Small intestine (tissue), 7 donors: ENCODE results near the gene ECT2. TPM values are rescaled to one million over a fixed set of nuclear protein-coding genes. Genes with fewer than 3 reads are reported as not detected.

ENCODE experiments used
- DNase-seq, 2 donors: peaks; one replicate each; pipeline versions ENCODE4 v3.0.0 to v3.0.0-alpha.2; 2013
- FAIRE-seq: peaks from 2 replicates; lab custom pipeline; 2012; peaks lifted over from hg19 to GRCh38; lab: Jason Lieb, UNC
- H3K27ac ChIP-seq, 3 donors: one replicate each; pipeline ENCODE4 v1.5.1; 2013; ENCODE audit warnings: low read length in 2 of 3, mild to moderate bottlenecking in 2 of 3, control low read depth in 1 of 3, inconsistent platforms in 1 of 3, low read depth in 1 of 3, moderate library complexity in 1 of 3
- H3K27me3 ChIP-seq, 3 donors: one replicate each; pipeline ENCODE4 v1.6.1; 2013; ENCODE audit warnings: low read length in 3 of 3, inconsistent platforms in 1 of 3; ENCODE audit not compliant: control insufficient read depth in 3 of 3, insufficient read depth in 3 of 3
- H3K36me3 ChIP-seq, 3 donors: one replicate each; pipeline ENCODE4 v1.6.1; 2013; ENCODE audit warnings: low read length in 3 of 3, inconsistent platforms in 1 of 3, low read depth in 1 of 3, mild to moderate bottlenecking in 1 of 3, moderate library complexity in 1 of 3; ENCODE audit not compliant: control insufficient read depth in 3 of 3, insufficient read depth in 2 of 3
- H3K4me1 ChIP-seq, 3 donors: one replicate each; pipeline ENCODE4 v1.6.1; 2013; ENCODE audit warnings: low read length in 2 of 3, inconsistent platforms in 1 of 3, low read depth in 1 of 3, mild to moderate bottlenecking in 1 of 3, moderate library complexity in 1 of 3; ENCODE audit not compliant: control insufficient read depth in 3 of 3, insufficient read depth in 2 of 3
- H3K4me3 ChIP-seq, 3 donors: one replicate each; pipeline ENCODE4 v1.5.1; 2013; ENCODE audit warnings: low read length in 3 of 3, control low read depth in 1 of 3, inconsistent platforms in 1 of 3, low read depth in 1 of 3, mild to moderate bottlenecking in 1 of 3, moderate library complexity in 1 of 3
- H3K9me3 ChIP-seq, 2 donors: one replicate each; pipeline ENCODE4 v1.6.1; 2013; ENCODE audit warnings: low read depth in 1 of 2, low read length in 1 of 2; ENCODE audit not compliant: control insufficient read depth in 2 of 2, insufficient read depth in 1 of 2
- WGBS, 3 donors: extraction: QIAGEN DNeasy Blood & Tissue Kit; methylation state at CpG; one replicate each; pipeline ENCODE4 v1.1.7; 2013; 5-methylcytosine and 5-hydroxymethylcytosine counted together
- polyA plus RNA-seq, 4 donors: library from polyadenylated mRNA; stranded (reverse) in 3 of 4; unstranded in 1 of 4; fragments of 200-250 nt in 3 of 4; fragments of 120-200 nt in 1 of 4; gene quantifications; one replicate each; pipeline versions ENCODE4 v1.2.1 to v1.2.3, GENCODE V29; 2013
- donor health status: healthy with polysubstance abuse.
- donor health status: control.
- donor health status: control.
- donor health status: Bipolar disorder and iron deficiency.
- donor health status: healthy.

Gene ECT2
- polyA plus RNA-seq, 4 donors: 3.0 to 16.8 (median 9.8) TPM

GRCh38 chr3:172776049-172776717, 25.7 kb downstream of the ECT2 start:
- no peak for DNase-seq
- H3K27me3 ChIP-seq: no peaks in the 10 kb centered on the region
- no peak overlapping the region for H3K4me3 ChIP-seq
- H3K27ac ChIP-seq: no peak overlapping the region
- no peak for FAIRE-seq
- no peaks in the 10 kb centered on the region for H3K9me3 ChIP-seq
- H3K4me1 ChIP-seq: no peaks in the 10 kb centered on the region
- H3K36me3 ChIP-seq: peaks cover 3 to 16% (median 4%) of the 10 kb centered on the region in 3 donors
- WGBS, 3 donors: 95 to 97% (median 96%) methylated on average over 5 of the region's 5 CpGs

DNA sequence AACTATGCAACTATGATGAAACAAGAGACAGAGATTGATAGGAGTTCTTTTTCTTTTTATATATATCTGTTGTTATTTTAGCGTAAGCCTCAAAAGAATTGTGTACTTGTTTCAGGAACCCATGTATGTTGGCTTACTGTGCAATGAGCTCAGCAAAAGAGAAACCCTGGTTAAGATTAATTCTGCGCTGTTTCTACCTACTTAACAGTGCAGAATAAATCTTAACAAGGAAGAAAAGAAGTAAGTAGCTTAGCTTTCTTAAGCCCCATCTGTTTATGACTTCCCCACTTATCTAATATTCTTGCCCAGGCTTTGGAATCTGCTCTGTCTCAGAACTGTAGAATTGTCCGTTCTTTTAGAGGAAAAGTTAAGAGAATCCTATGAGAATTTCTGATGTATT, 27.4 kb downstream of the ECT2 start:
- DNase-seq: no peak
- Histone ChIP-seq H3K4me3 (no peak overlapping the region), H3K36me3 (peaks cover 3 to 16% (median 3%) of the 10 kb centered on the region in 3 donors), H3K27me3 (no peaks in the 10 kb centered on the region), H3K27ac (no peak overlapping the region), H3K9me3 (no peaks in the 10 kb centered on the region), H3K4me1 (no peaks in the 10 kb centered on the region)
- no peak for FAIRE-seq
- WGBS, 3 donors: 89 to 96% (median 92%) methylated on average over 3 of the region's 3 CpGs

DNA sequence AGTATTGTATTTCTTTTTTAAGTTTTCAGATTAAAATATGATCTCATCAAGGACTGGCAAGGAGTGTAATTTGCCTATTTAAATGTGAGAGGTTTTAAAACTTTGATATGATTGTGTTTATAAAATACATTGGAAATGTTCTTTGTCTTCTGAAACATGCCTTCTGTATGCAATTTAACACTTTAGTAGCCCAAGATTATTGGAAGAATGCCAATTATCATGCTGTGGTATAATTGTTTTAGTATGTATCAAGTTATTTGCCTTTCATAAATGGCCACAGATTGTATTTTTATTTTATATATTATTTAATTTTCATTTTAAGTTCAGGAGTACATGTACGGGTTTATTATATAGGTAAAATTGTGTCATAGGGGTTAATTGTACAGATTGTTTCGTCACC, 31.7 kb downstream of the ECT2 start:
- Histone ChIP-seq H3K36me3 (peaks cover 0 to 7% (median under 1%) of the 10 kb centered on the region in 3 donors), H3K9me3 (no peaks in the 10 kb centered on the region), H3K27me3 (no peaks in the 10 kb centered on the region), H3K4me3 (no peak overlapping the region), H3K27ac (no peak overlapping the region), H3K4me1 (no peaks in the 10 kb centered on the region)
- no peak for DNase-seq
- 98 to 100% (median 98%) methylated on average over 2 of the region's 2 CpGs for WGBS, 3 donors
- FAIRE-seq: no peak

GRCh38 chr3:172786036-172786435, 35.5 kb downstream of the ECT2 start:
- no peak for FAIRE-seq
- H3K4me3 ChIP-seq: no peak overlapping the region
- 90 to 100% (median 97%) methylated on average over 1 of the region's 1 CpG for WGBS, 3 donors
- no peaks in the 10 kb centered on the region for H3K4me1 ChIP-seq
- no peak overlapping the region for H3K27ac ChIP-seq
- H3K36me3 ChIP-seq: peaks cover 0 to 10% (median 1%) of the 10 kb centered on the region in 3 donors
- H3K27me3 ChIP-seq: no peaks in the 10 kb centered on the region
- H3K9me3 ChIP-seq: no peaks in the 10 kb centered on the region
- DNase-seq: no peak

DNA sequence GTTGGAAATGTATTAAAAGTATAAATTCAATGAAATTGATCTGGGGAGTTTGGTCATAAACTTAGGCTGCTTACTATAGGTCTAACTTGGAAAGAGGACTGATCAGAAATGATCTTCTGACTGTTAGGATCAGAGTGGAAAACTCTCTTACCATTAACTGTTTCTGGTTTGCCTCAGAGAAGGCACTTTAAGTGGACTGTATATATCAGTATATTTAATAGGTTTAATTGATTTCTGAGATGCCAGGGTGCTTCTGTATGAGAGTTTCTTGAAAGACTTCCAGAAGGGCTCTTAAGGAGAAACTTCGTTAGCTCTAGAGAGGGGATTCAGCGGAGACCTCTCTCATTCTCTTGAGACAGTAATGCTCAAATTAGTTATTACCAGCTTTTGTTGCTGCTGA, 36.5 kb downstream of the ECT2 start:
- Histone ChIP-seq H3K9me3 (no peaks in the 10 kb centered on the region), H3K4me3 (no peak overlapping the region), H3K36me3 (peaks cover 0 to 10% (median 1%) of the 10 kb centered on the region in 3 donors), H3K27me3 (no peaks in the 10 kb centered on the region), H3K27ac (no peak overlapping the region), H3K4me1 (no peaks in the 10 kb centered on the region)
- FAIRE-seq: no peak
- DNase-seq: no peak
- 95 to 100% (median 98%) methylated on average over 2 of the region's 2 CpGs for WGBS, 3 donors

DNA sequence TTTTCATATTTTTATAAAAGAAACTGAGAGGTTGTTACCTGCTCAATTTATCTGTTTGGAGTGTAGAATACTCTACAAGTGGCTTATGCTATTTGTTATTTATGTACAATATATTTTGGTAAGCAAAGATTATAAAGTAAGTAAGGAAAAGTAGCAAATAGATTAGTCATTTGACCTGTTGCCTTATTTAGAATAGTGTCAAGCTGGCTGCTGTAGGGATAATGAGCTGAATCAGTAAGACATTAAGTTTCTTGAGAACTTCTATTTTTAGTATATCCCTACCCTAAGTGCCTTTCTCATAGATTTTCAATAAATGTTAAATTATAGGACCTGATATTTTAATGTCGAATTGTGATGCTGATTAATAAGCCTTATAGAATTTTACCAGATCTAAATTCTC, 37.2 kb downstream of the ECT2 start:
- FAIRE-seq (no peak), DNase-seq (no peak)
- H3K27ac ChIP-seq: no peak overlapping the region
- H3K4me3 ChIP-seq: no peak overlapping the region
- peaks cover 0 to 12% (median 1%) of the 10 kb centered on the region in 3 donors for H3K36me3 ChIP-seq
- no peaks in the 10 kb centered on the region for H3K4me1 ChIP-seq
- WGBS, 3 donors: 92 to 97% (median 96%) methylated on average over 1 of the region's 1 CpG
- no peaks in the 10 kb centered on the region for H3K9me3 ChIP-seq
- no peaks in the 10 kb centered on the region for H3K27me3 ChIP-seq

DNA sequence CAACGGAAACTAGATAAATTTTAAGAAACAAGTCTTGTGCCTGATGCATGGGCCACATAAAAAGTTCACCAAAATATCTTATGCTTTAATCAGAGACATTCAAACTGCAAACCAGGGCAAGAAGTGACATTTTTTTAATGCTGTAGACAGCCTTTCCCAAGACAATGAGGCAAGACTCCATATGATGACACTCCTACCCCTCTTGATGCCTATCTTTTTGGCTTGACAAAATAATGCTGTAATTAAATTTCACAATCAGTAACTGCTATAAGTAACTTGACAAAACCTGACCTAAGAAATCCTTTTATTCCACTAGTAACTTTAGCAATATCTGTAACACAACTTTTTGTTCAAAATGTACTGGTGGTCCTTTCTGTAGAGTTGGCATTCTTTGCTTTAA, 48.7 kb downstream of the ECT2 start:
- H3K27me3 ChIP-seq: no peaks in the 10 kb centered on the region
- WGBS, 3 donors: 94 to 99% (median 97%) methylated on average over 1 of the region's 1 CpG
- H3K27ac ChIP-seq: no peak overlapping the region
- DNase-seq: no peak
- peaks cover 0 to 8% (median 2%) of the 10 kb centered on the region in 3 donors for H3K36me3 ChIP-seq
- H3K4me1 ChIP-seq: no peaks in the 10 kb centered on the region
- no peak for FAIRE-seq
- no peaks in the 10 kb centered on the region for H3K9me3 ChIP-seq
- no peak overlapping the region for H3K4me3 ChIP-seq

DNA sequence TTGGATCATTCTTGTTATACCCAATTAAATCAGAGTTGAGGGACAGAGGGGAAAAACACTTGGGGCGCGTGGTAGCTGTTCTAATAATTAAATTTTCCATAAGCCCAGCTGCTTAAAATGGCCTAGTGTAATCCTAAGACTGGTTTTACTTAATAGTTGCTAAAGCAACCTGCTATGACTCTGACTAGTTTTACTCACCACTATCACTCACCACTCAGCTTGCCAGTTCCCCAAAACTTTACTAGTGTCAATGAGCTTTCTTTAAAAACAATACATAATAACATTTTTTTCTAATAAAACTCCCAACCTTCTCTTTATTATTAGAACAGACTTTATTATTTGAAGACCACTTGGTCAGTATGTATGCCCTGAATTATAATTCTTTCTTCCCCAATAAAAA, 49.6 kb downstream of the ECT2 start:
- H3K9me3 ChIP-seq: no peaks in the 10 kb centered on the region
- H3K36me3 ChIP-seq: peaks cover 0 to 6% (median 2%) of the 10 kb centered on the region in 3 donors
- H3K4me1 ChIP-seq: no peaks in the 10 kb centered on the region
- WGBS, 3 donors: 95 to 100% (median 95%) methylated on average over 2 of the region's 2 CpGs
- H3K27ac ChIP-seq: no peak overlapping the region
- no peaks in the 10 kb centered on the region for H3K27me3 ChIP-seq
- FAIRE-seq: no peak
- H3K4me3 ChIP-seq: no peak overlapping the region
- DNase-seq: no peak

DNA sequence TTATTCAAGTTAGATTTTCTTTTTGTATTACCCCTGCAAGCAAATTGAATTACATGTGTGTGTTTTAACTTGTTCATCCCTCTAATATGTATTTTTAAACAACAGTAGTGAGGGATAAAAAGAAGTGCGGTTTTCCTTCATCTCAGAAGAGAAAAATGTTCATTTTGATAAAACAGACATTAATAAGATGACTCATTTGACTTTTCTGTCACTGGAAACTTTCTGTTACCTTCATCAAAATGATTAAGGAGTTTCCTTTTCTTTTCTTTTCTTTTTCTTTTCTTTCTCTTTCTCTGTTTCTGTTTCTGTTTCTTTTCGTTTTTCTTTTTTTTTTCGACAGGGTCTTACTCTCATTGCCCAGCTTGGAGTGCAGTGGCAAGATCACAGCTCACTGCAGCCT, 53.0 kb downstream of the ECT2 start:
- FAIRE-seq: no peak
- WGBS, 3 donors: 79 to 85% (median 80%) methylated on average over 3 of the region's 3 CpGs
- peaks cover 0 to 5% (median 5%) of the 10 kb centered on the region in 3 donors for H3K36me3 ChIP-seq

More for the DNA sequence above, 53.0 kb downstream of the ECT2 start:
- H3K9me3 ChIP-seq: no peaks in the 10 kb centered on the region
- no peak overlapping the region for H3K27ac ChIP-seq
- no peak for DNase-seq
- no peak overlapping the region for H3K4me3 ChIP-seq
- no peaks in the 10 kb centered on the region for H3K27me3 ChIP-seq
- H3K4me1 ChIP-seq: no peaks in the 10 kb centered on the region
